Renal cortical epithelial cell (primary cell): ENCODE measurements around the gene PSMG1. TPM values are rescaled to one million over a fixed set of nuclear protein-coding genes. Genes with fewer than 3 reads are reported as not detected.
A peak's percentile ranks its signal among the peaks of the same experiment; 100 is the strongest.
"Not testable (repeated sequence)": the region's sequence is repeated elsewhere in the genome, so short reads cannot be mapped to it uniquely, and the experiment has no call there.

Experiments used
- DNase-seq: peaks from one replicate; pipeline ENCODE4 v3.0.0-alpha.2; 2011; ENCODE audit warnings: low read depth
- total RNA-seq: library from RNA; depleted of rRNA; stranded (reverse); fragments of >200 nt; gene quantifications from 2 replicates; pipeline ENCODE4 v1.2.3, GENCODE V29; 2014

PSMG1 gene
- total RNA-seq, 1 donor from 2014 or later: 32.2 TPM

GRCh38 chr21:39188521-39189139 is 5.4 kb upstream of the PSMG1 start:
- DNase-seq: no peak

- no peak for DNase-seq
Measured at GRCh38 chr21:39187141-39187540, 3.9 kb upstream of the PSMG1 start.

GRCh38 chr21:39186676-39187075 is 3.4 kb upstream of the PSMG1 start:
- DNase-seq: no peak

GRCh38 chr21:39185157-39185556 is 1.9 kb upstream of the PSMG1 start:
- no peak for DNase-seq

- no peak for DNase-seq
Measured at GRCh38 chr21:39184050-39184980, 1.1 kb upstream of the PSMG1 start.

GRCh38 chr21:39182484-39183271 is 573 bp downstream of the PSMG1 start:
- no peak for DNase-seq

- DNase-seq: no peak
Measured at GRCh38 chr21:39182016-39182415, 1.2 kb downstream of the PSMG1 start.

GRCh38 chr21:39181205-39181818 is 1.9 kb downstream of the PSMG1 start:
- DNase-seq: no peak

- DNase-seq: no peak
Measured at GRCh38 chr21:39180429-39181019, 2.7 kb downstream of the PSMG1 start.

- DNase-seq: no peak
Measured at GRCh38 chr21:39178421-39178820, 4.8 kb downstream of the PSMG1 start.

- DNase-seq: no peak
Measured at GRCh38 chr21:39176271-39176709, 7.0 kb downstream of the PSMG1 start.

GRCh38 chr21:39175665-39176064 is 7.6 kb downstream of the PSMG1 start:
- no peak for DNase-seq

GRCh38 chr21:39175154-39175553 is 8.1 kb downstream of the PSMG1 start:
- peak; percentile 47 for DNase-seq

- DNase-seq: no peak
Measured at GRCh38 chr21:39173716-39174680, 9.3 kb downstream of the PSMG1 start.

GRCh38 chr21:39169906-39170305 is 13.3 kb downstream of the PSMG1 start:
- DNase-seq: no peak

- DNase-seq: no peak
Measured at GRCh38 chr21:39168800-39169199, 14.5 kb downstream of the PSMG1 start.

- DNase-seq: no peak
Measured at GRCh38 chr21:39164523-39164922, 18.7 kb downstream of the PSMG1 start.

- DNase-seq: no peak
Measured at GRCh38 chr21:39161064-39161463, 22.2 kb downstream of the PSMG1 start.

- DNase-seq: no peak
Measured at GRCh38 chr21:39159342-39160063, 23.7 kb downstream of the PSMG1 start.

- DNase-seq: not testable (repeated sequence)
Measured at GRCh38 chr21:39157241-39157640, 26.0 kb downstream of the PSMG1 start.
